HPDE6-E6E7 (cell line): ENCODE measurements around the gene TOM1L2.
"Not testable (repeated sequence)": the region's sequence is repeated elsewhere in the genome, so short reads cannot be mapped to it uniquely, and the experiment has no call there.

ENCODE experiments used
- DNase-seq: peaks from one replicate; pipeline ENCODE4 v3.0.0; 2011; ENCODE audit warnings: missing footprints; ENCODE audit errors: extremely low spot score

Gene TOM1L2

GRCh38 chr17:17972126-17972951 is at the start of gene TOM1L2, which contains the start of gene DRC3:
TSS of gene TOM1L2 (minus strand) at chr17:17972400. CDS start at chr17:17972313, 87 bp downstream.
TSS of gene DRC3 (plus strand) at chr17:17972862. CDS start at chr17:17977599, 4,737 bp downstream.
- peak; percentile 100 for DNase-seq

DNA sequence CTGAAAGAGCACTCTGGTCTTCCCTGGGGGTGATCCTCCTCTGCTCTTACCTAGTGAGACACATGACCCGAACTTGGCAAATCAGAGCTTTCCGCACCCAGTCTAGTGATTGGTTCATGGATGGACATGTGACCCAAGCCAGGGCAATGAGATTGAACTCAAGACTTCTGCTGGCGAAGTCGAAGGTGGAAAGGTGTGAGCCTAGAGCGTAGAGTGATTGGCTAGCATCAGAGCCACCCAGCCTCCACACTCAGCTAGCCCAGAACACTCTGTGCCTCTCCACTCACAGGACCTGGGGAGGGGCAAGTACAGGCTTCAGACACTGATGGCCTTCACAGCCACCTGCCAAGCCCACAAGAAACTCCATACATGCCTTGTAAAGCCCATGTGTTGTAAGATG is 49.2 kb upstream of the TOM1L2 start:
- DNase-seq = no peak

- DNase-seq = no peak
These were observed 48.8 kb upstream of the TOM1L2 start for GRCh38 chr17:18020971-18021370.

- DNase-seq = no peak
These were observed 47.6 kb upstream of the TOM1L2 start for GRCh38 chr17:18019838-18020154.

DNA sequence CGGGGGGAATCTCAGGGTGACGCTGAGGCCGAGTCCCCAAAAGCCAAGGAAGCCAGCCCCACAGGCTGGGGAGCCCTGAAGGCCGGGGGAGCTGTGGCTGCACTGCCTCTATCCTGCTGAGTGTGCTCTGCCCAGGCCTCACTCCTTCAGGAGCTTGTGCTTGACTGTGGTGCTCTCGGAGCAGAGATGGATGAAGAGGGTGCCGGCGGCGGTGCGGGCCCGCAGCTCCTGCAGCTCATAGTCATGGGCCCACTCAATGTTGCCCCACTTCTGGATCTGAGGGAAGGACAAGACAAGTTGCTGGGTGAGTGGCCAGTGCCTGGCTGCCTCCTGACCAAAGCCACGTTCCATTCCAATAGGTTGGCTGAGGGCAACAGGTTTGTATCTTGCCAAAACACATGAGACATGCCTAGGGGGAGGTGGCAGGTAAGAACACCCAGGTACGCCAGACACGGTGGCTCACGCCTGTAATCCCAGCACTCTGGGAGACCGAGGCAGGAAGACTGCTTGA is 46.3 kb upstream of the TOM1L2 start:
- DNase-seq = no peak

- DNase-seq = no peak
These were observed 45.8 kb upstream of the TOM1L2 start for GRCh38 chr17:18017958-18018357.

DNA sequence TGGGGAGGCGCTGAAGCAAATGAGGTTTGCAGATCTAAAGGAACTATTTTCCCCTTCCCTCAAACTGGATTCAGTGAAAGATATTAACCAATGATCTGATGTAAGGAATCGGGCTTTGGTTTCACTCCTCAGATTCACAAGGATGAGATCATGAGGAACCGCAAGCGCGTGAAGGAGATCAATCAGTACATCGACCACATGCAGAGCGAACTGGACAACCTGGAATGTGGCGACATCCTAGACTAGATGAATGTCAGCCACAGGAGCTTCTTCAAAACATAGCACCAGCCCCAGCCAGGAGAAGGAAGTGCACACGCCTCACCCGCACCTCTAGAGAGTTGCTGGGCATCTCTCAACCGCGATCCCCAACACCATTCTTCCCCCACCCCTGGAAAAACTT is 44.2 kb upstream of the TOM1L2 start:
- no peak for DNase-seq

- DNase-seq = no peak
These were observed 43.4 kb upstream of the TOM1L2 start for GRCh38 chr17:18015593-18015992.

- DNase-seq = no peak
These were observed 41.8 kb upstream of the TOM1L2 start for GRCh38 chr17:18014006-18014405.

DNA sequence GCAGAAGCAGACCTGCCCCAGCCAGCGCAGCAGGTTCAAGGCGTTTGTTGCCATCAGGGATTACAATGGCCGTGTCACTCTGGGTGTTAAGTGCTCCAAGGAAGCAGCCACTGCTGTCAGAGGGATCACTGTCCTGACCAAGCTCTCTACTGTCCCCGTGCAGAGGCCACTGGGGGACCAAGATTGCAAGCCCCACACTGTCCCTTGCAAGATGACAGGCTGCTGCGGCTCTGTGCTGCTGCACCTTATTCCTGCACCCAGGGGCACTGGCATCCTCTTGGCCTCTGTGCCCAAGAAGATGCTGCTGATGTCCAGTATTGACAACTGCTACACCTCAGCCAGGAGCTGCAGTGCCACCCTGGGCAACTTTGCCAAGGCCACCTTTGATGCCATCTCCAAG is 39.1 kb upstream of the TOM1L2 start:
- no peak for DNase-seq

- DNase-seq = no peak
These were observed 37.6 kb upstream of the TOM1L2 start for GRCh38 chr17:18009609-18010420.

GRCh38 chr17:18008496-18009268 is 36.5 kb upstream of the TOM1L2 start:
- DNase-seq = peak; percentile 70

- DNase-seq = no peak
These were observed 34.5 kb upstream of the TOM1L2 start for GRCh38 chr17:18006495-18007239.

GRCh38 chr17:18005496-18005895 is 33.3 kb upstream of the TOM1L2 start:
- no peak for DNase-seq

- DNase-seq = no peak
These were observed 32.7 kb upstream of the TOM1L2 start for GRCh38 chr17:18004884-18005305.

GRCh38 chr17:18004345-18004744 is 32.1 kb upstream of the TOM1L2 start:
- DNase-seq = no peak

- no peak for DNase-seq
These were observed 30.0 kb upstream of the TOM1L2 start for GRCh38 chr17:18002171-18002570.

DNA sequence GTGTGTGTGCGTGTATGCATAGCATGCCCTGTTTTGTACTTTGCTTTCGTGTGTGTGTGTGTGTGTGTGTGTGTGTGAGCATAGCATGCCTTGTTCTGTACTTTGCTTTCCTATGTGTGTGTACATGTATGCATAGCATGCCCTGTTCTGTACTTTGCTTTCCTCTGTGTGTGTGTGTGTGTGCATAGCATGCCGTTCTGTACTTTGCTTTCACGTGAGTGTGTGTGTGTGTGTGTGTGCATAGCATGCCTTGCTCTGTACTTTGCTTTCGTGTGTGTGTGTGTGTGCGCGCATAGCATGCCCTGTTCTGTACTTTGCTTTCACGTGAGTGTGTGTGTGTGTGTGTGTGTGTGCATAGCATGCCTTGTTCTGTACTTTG is 27.8 kb upstream of the TOM1L2 start:
- no peak for DNase-seq

GRCh38 chr17:17999364-18000029 is 27.3 kb upstream of the TOM1L2 start:
- DNase-seq = no peak

DNA sequence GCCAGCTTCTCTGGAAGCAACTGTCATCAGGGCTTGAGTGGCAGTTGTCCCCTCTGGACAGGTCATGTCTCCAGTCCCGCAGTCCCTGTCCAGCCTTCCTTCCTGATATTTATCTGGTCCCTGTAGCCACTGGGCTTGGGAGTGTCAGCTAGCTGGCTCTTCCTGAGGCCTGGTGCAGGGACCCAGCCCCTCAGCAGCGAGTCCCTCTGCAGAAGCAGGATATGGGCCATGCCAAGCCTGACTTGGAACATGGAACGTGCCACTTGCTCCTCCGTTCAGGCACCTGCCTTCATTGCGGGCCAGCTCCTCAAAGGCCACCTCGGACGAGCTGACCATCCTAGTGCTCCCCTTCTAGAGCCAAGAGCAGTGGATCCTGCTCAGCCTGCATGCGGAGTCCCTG is 26.7 kb upstream of the TOM1L2 start:
- DNase-seq = no peak

GRCh38 chr17:17995887-17996286 is 23.7 kb upstream of the TOM1L2 start:
- DNase-seq = not testable (repeated sequence)
